Neuronal stem cell (in vitro differentiated cells): ENCODE measurements around the gene DFFA.

Source experiments
- DNase-seq: peaks from one replicate; pipeline ENCODE4 v3.0.0-alpha.2; 2013; ENCODE audit warnings: low spot score
- H2AFZ ChIP-seq: one replicate; pipeline ENCODE4 v1.6.1; 2013; ENCODE audit warnings: mild to moderate bottlenecking, low read length, inconsistent platforms
- H2AK5ac ChIP-seq: 2 replicates; pipeline ENCODE4 v1.6.1; 2013; ENCODE audit warnings: low read depth, mild to moderate bottlenecking, inconsistent platforms, low read length, moderate library complexity, mixed read lengths
- H2BK120ac ChIP-seq: 2 replicates; pipeline ENCODE4 v1.6.1; 2013; ENCODE audit warnings: low read depth, mild to moderate bottlenecking, inconsistent platforms, low read length, moderate library complexity, mixed read lengths
- H2BK12ac ChIP-seq: one replicate; pipeline ENCODE4 v1.6.1; 2013; ENCODE audit warnings: low read length, inconsistent platforms
- H2BK15ac ChIP-seq: 2 replicates; pipeline ENCODE4 v1.6.1; 2013; ENCODE audit warnings: mild to moderate bottlenecking, low read length, inconsistent platforms, mixed read lengths
- H2BK5ac ChIP-seq: one replicate; pipeline ENCODE4 v1.6.1; 2013; ENCODE audit warnings: inconsistent platforms, mild to moderate bottlenecking, low read length, moderate library complexity
- H3K14ac ChIP-seq: one replicate; pipeline ENCODE4 v1.6.1; 2013; ENCODE audit warnings: low read length, inconsistent platforms
- H3K18ac ChIP-seq: 2 replicates; pipeline ENCODE4 v1.6.1; 2013; ENCODE audit warnings: low read length, inconsistent platforms
- H3K23ac ChIP-seq: 2 replicates; pipeline ENCODE4 v1.6.1; 2013; ENCODE audit warnings: low read depth, mild to moderate bottlenecking, mixed read lengths, low read length, inconsistent platforms; ENCODE audit not compliant: poor library complexity
- H3K27ac ChIP-seq: replicated peaks from 3 replicates; pipeline ENCODE4 v1.5.1; 2013; ENCODE audit warnings: low read length, inconsistent platforms
- H3K27me3 ChIP-seq, 3 experiments: 2 replicates each; pipeline ENCODE4 v1.6.1; 2013; ENCODE audit warnings: low read length in 3 of 3, mild to moderate bottlenecking in 2 of 3, inconsistent platforms in 1 of 3, low read depth in 1 of 3, mixed read lengths in 1 of 3, moderate library complexity in 1 of 3; ENCODE audit not compliant: control insufficient read depth in 3 of 3, insufficient read depth in 3 of 3
- H3K36me3 ChIP-seq, 2 donors: replicated peaks in 1 of 2; 2 replicates each; pipeline ENCODE4 v1.6.1; 2013; ENCODE audit warnings: low read length in 2 of 2; ENCODE audit not compliant: control insufficient read depth in 2 of 2, insufficient read depth in 2 of 2
- H3K4ac ChIP-seq: 2 replicates; pipeline ENCODE4 v1.6.1; 2013; ENCODE audit warnings: inconsistent platforms, mild to moderate bottlenecking, low read length, moderate library complexity
- H3K4me1 ChIP-seq, 2 donors: 1 replicate in 1 of 2; 2 replicates in 1 of 2; pipeline ENCODE4 v1.6.1; 2013; ENCODE audit warnings: low read length in 2 of 2, low read depth in 1 of 2; ENCODE audit not compliant: control insufficient read depth in 2 of 2, insufficient read depth in 1 of 2
- H3K4me2 ChIP-seq: one replicate; pipeline ENCODE4 v1.6.1; 2013; ENCODE audit warnings: mild to moderate bottlenecking, low read length, inconsistent platforms; ENCODE audit not compliant: insufficient read depth, poor library complexity, severe bottlenecking
- H3K4me3 ChIP-seq, 2 donors: 2 replicates each; pipeline ENCODE4 v1.5.1; 2013; ENCODE audit warnings: low read length in 2 of 2, mild to moderate bottlenecking in 2 of 2, inconsistent platforms in 1 of 2, moderate library complexity in 1 of 2
- H3K79me1 ChIP-seq: one replicate; pipeline ENCODE4 v1.6.1; 2013; ENCODE audit warnings: low read depth, mild to moderate bottlenecking, inconsistent platforms, low read length, moderate library complexity
- H3K9ac ChIP-seq: one replicate; pipeline ENCODE4 v1.6.1; 2013; ENCODE audit warnings: mild to moderate bottlenecking, low read depth, low read length, inconsistent platforms; ENCODE audit not compliant: poor library complexity
- H3K9me3 ChIP-seq, 2 donors: replicated peaks in 1 of 2; 2 replicates each; pipeline versions ENCODE3 to v1.6.1; 2013; ENCODE audit warnings: low read length in 2 of 2, mild to moderate bottlenecking in 2 of 2, inconsistent platforms in 1 of 2, low read depth in 1 of 2, mixed read lengths in 1 of 2, moderate library complexity in 1 of 2; ENCODE audit not compliant: control insufficient read depth in 2 of 2, insufficient read depth in 1 of 2
- H4K8ac ChIP-seq: one replicate; pipeline ENCODE4 v1.6.1; 2013; ENCODE audit warnings: low read depth, mild to moderate bottlenecking, inconsistent platforms, low read length, moderate library complexity
- H4K91ac ChIP-seq: one replicate; pipeline ENCODE4 v1.6.1; 2013; ENCODE audit warnings: low read length, low read depth, mild to moderate bottlenecking, inconsistent platforms; ENCODE audit not compliant: poor library complexity
- WGBS, 2 donors: extraction: QIAGEN DNeasy Blood & Tissue Kit; methylation state at CpG; one replicate each; pipeline ENCODE4 v1.1.7; 2013; ENCODE audit warnings: missing lambda C conversion rate in 2 of 2, mixed read lengths in 1 of 2; ENCODE audit not compliant: insufficient read length in 2 of 2, insufficient replicate concordance in 1 of 2; ENCODE audit errors: extremely low coverage in 2 of 2; 5-methylcytosine and 5-hydroxymethylcytosine counted together

The DFFA gene

DNA sequence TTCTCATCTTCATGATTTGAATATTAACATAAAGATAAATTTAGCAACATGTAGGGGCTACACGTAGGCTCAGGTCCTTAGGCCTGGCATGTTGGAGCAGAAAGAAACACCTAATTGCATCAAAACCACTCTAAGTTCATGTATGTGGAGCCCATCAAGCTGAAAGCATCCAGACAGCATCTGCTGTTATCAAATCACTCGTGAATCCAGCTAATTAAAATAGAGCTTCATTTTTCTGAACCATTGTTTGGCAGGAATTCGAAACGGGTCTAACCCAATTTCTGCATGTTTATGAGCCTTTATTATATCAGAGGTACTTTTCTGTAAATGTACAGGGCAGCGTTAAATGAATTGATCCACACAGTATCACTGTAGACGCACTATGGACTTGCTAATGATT, 48.2 kb upstream of the DFFA start:
- H4K91ac ChIP-seq: no peak overlapping the region
- no peak overlapping the region for H2AFZ ChIP-seq
- no peak overlapping the region for H3K4me3 ChIP-seq
- no peaks in the 10 kb centered on the region for H3K36me3 ChIP-seq
- no peak overlapping the region for H3K18ac ChIP-seq
- no CpG with 5 or more reads among the region's 6 CpGs for WGBS, 2 donors
- H3K79me1 ChIP-seq: no peaks in the 10 kb centered on the region
- H2BK120ac ChIP-seq: no peak overlapping the region
- no peak for DNase-seq
- H3K4me1 ChIP-seq: peaks cover 9 to 15% of the 10 kb centered on the region in 2 donors
- no peak overlapping the region for H3K14ac ChIP-seq
- no peak overlapping the region for H3K27ac ChIP-seq
- no peak overlapping the region for H3K9ac ChIP-seq
- H2BK15ac ChIP-seq: no peak overlapping the region
- no peak overlapping the region for H3K23ac ChIP-seq
- H4K8ac ChIP-seq: no peak overlapping the region
- H3K27me3 ChIP-seq: no peaks in the 10 kb centered on the region
- H2AK5ac ChIP-seq: no peak overlapping the region
- H3K4ac ChIP-seq: no peak overlapping the region
- H3K4me2 ChIP-seq: no peak overlapping the region
- no peak overlapping the region for H2BK5ac ChIP-seq
- H2BK12ac ChIP-seq: no peak overlapping the region
- no peaks in the 10 kb centered on the region for H3K9me3 ChIP-seq

DNA sequence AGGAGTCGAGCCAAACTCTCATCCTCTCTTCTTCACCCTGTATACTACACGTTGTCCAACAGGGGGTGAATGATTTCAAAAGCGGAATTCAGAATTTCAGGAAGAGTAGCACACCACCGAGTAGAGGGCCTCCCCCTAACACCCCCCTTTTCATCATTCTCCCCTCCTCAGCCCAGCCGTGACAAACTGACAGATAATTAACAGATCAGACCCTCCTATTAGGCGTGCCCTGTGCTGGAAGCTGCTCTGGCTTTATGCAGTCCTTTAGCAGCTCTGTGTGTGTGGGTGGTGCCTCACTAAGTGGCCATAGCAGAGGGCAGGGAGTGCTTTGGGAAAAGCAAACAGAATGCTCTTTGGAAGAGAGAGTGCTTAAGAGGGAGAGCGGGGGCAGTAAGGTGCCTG, 46.7 kb upstream of the DFFA start:
- H2BK12ac ChIP-seq: no peak overlapping the region
- H2BK5ac ChIP-seq: no peak overlapping the region
- H4K91ac ChIP-seq: no peak overlapping the region
- no peak overlapping the region for H3K23ac ChIP-seq
- H3K36me3 ChIP-seq: no peaks in the 10 kb centered on the region
- no peak for DNase-seq
- H3K27ac ChIP-seq: no peak overlapping the region
- peak overlapping the region; percentile 19 for H3K4me2 ChIP-seq
- no peak overlapping the region for H3K9ac ChIP-seq
- no peak overlapping the region for H3K14ac ChIP-seq
- H3K4me1 ChIP-seq: peaks cover 9 to 19% of the 10 kb centered on the region in 2 donors
- no peak overlapping the region for H2AFZ ChIP-seq
- H3K27me3 ChIP-seq: no peaks in the 10 kb centered on the region
- H2BK15ac ChIP-seq: no peak overlapping the region
- no peak overlapping the region for H2AK5ac ChIP-seq
- H3K4me3 ChIP-seq: no peak overlapping the region
- H4K8ac ChIP-seq: no peak overlapping the region
- H3K79me1 ChIP-seq: peaks cover 3% of the 10 kb centered on the region
- no peak overlapping the region for H2BK120ac ChIP-seq
- no peaks in the 10 kb centered on the region for H3K9me3 ChIP-seq
- H3K18ac ChIP-seq: no peak overlapping the region
- no peak overlapping the region for H3K4ac ChIP-seq
- no CpG with 5 or more reads among the region's 7 CpGs for WGBS, 2 donors

DNA sequence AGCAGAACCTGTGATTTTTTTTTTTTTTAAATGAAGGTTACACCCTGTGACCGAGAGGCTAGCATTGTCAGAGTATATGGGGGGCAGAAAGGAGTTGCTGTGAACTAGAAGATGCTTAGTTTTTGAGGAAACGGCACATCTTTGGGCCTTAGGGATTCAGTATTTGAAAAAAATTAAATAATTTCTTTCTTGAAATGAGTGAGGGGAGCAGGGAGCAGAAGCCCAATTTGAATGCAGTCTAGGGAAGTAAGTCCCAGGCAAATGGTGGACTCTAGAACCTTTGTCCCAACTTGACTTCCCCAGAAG, 45.3 kb upstream of the DFFA start:
- no peaks in the 10 kb centered on the region for H3K27me3 ChIP-seq
- peaks cover 3% of the 10 kb centered on the region for H3K79me1 ChIP-seq
- no peak overlapping the region for H2AK5ac ChIP-seq
- no peak overlapping the region for H3K27ac ChIP-seq
- H4K91ac ChIP-seq: no peak overlapping the region
- H3K4me3 ChIP-seq: no peak overlapping the region
- no peak overlapping the region for H2BK120ac ChIP-seq
- H3K4me2 ChIP-seq: no peak overlapping the region
- DNase-seq: no peak
- no peak overlapping the region for H2AFZ ChIP-seq
- H3K36me3 ChIP-seq: no peaks in the 10 kb centered on the region
- no peak overlapping the region for H4K8ac ChIP-seq
- no peak overlapping the region for H3K18ac ChIP-seq
- no peak overlapping the region for H3K9ac ChIP-seq
- H3K4me1 ChIP-seq: peaks cover 9 to 19% of the 10 kb centered on the region in 2 donors
- no CpG with 5 or more reads among the region's 2 CpGs for WGBS, 2 donors
- H3K4ac ChIP-seq: no peak overlapping the region
- H2BK12ac ChIP-seq: no peak overlapping the region
- no peak overlapping the region for H2BK5ac ChIP-seq
- H3K23ac ChIP-seq: no peak overlapping the region
- H2BK15ac ChIP-seq: no peak overlapping the region
- H3K9me3 ChIP-seq: no peaks in the 10 kb centered on the region
- no peak overlapping the region for H3K14ac ChIP-seq

- no peak overlapping the region for H3K4me3 ChIP-seq
- WGBS, 2 donors: no CpG with 5 or more reads among the region's 8 CpGs
These were observed 44.8 kb upstream of the DFFA start for GRCh38 chr1:10516925-10517676.

More at GRCh38 chr1:10516925-10517676, 44.8 kb upstream of the DFFA start:
- H3K9me3 ChIP-seq: no peaks in the 10 kb centered on the region
- peaks cover 3% of the 10 kb centered on the region for H3K79me1 ChIP-seq
- no peak overlapping the region for H2BK120ac ChIP-seq
- H3K23ac ChIP-seq: no peak overlapping the region
- H3K4ac ChIP-seq: no peak overlapping the region
- H3K14ac ChIP-seq: no peak overlapping the region
- peaks cover 9 to 20% of the 10 kb centered on the region in 2 donors for H3K4me1 ChIP-seq
- no peak overlapping the region for H4K8ac ChIP-seq
- no peak overlapping the region for H2AFZ ChIP-seq
- H3K27me3 ChIP-seq: no peaks in the 10 kb centered on the region
- no peak overlapping the region for H2BK12ac ChIP-seq
- no peak overlapping the region for H2BK15ac ChIP-seq
- no peaks in the 10 kb centered on the region for H3K36me3 ChIP-seq
- no peak overlapping the region for H3K18ac ChIP-seq
- no peak overlapping the region for H2BK5ac ChIP-seq
- no peak overlapping the region for H2AK5ac ChIP-seq
- no peak overlapping the region for H3K9ac ChIP-seq
- no peak overlapping the region for H3K4me2 ChIP-seq
- DNase-seq: no peak
- H3K27ac ChIP-seq: no peak overlapping the region
- H4K91ac ChIP-seq: no peak overlapping the region
